HG03045 (cell line): Measurements from ENCODE around the gene VDAC2.
"Not testable (repeated sequence)": the region's sequence is repeated elsewhere in the genome, so short reads cannot be mapped to it uniquely, and the experiment has no call there.

ENCODE experiments used
- ATAC-seq: cut with Tn5 transposase; IDR thresholded peaks from one replicate; pipeline ENCODE4 v1.9.1; 2021; ENCODE audit warnings: mild to moderate bottlenecking, moderate library complexity; ENCODE audit not compliant: unreplicated experiment

The VDAC2 gene

DNA sequence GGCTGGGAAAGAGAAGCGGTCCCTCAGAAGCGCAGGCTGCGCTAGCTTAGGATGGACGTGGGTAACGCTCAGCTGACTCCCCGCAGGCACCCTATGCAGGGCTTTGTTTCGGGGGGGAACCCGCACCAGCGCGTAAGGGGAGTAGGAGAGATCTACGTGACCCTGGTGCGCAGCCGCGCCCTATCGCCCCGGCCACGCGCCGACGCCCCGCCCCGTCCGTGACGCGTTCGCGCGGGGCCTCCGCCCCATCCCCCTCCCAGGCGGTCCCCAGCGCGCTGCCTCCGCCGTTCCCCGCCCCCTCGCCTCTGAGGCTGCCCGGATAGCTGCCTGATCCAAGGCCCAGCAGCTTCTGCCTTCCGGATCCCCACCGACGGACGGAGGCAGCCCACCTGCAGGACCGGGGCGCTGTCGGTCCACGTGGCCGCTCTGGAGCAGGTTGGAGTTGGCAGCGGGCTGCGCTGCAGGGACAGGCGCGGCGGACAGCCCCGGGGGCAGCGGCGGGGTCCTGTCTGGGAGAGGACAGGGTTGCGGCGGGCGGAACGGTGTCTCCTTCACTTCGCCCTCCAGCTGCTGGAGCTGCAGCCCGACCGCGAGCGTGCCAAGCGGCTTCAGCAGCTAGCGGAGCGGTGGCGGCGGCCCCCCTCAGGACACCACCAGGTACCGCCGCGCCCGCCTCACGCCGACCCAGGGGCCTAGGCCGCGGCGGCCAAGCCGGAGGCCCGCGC is at the start of gene VDAC2:
TSS of gene VDAC2 (plus strand) at position 515 of the 725 bp plus-strand sequence. CDS start 363 bp downstream, outside the sequence.
- peak; percentile 90 for ATAC-seq

DNA sequence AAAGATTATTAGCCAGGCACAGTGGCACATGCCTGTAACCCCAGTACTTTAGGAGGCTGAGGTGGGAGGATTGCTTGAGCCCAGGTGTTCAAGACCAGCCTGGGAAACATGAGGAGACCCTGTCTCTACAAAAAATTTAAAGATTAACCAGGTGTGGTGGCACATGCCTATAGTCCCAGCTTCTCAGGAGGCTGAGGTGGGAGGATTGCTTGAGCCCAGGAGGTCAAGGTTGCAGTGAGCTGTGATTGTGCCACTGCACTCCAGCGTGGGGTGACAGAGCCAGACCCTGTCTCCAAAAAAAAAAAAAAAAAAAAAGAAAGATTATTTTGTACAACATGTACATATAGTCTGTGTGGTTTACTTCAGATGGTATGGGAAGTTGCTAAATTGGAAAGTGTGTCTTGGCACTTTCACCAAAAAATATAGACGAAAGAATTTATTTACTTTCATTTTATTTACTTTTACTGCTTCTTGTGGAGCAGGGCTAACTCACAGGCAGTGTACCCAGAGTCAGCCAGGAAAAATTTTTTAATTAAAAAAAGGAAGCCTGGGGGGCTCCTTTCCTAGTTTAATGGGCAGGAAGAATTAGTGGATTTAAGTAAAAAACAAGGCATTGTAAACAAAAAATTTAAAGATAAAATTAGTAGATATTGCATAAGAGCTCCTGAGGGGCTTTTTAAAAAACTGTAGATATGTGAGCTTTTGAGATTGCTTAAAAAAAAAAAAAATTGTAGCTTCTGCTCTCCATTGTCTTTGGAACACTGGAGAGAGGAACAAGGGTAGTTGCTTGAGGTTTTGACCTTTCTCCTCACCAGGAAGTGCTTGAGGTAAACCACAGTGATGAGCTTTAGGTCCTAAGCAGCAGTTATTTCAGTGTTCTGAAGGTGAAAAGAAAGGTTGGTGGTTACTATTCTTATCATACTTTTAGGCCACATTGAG is 44.6 kb upstream of the VDAC2 start:
- ATAC-seq = no peak

- no peak for ATAC-seq
Observed at GRCh38 chr10:75166623-75166972, 44.0 kb upstream of the VDAC2 start.

GRCh38 chr10:75168275-75168674 is 42.3 kb upstream of the VDAC2 start:
- ATAC-seq = no peak

DNA sequence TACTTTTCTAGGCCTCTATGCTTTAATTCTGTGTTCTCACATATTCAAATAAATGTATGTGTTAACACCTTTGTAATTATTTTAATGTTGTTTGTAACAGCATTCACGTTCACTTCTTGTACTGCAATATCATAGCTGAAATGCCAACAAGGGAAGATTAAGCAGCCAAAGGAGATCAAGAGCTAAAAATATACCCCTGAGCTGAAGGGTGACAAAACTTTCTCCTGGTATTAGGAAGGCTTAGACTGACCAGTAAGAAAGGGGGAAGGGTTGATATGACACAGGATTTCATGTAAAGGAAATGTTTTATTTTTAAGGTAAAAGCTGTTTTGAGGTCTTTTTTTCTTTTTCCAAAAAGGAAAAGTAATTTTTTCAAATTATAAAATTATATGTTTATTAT is 40.4 kb upstream of the VDAC2 start:
- no peak for ATAC-seq

DNA sequence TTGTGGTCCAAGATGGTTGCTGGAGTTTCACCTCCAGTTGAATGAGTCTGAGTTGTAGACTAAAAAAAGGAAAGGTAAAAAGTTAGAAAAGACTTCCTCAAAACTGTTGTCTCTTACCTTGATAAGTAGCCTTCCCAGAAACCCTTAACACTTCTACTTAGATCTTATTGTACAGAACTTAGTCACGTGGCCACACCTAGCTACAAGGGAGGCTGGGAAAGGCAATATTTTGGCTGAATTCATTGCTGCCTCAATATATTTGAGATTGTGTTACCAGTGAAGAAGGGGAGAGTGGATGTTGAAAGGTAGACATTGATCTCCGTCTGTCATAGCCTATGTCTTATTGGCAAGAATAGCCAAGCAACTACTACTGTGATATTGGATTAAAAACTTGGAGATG is 35.5 kb upstream of the VDAC2 start:
- no peak for ATAC-seq

GRCh38 chr10:75176046-75176445 is 34.5 kb upstream of the VDAC2 start:
- ATAC-seq = no peak

DNA sequence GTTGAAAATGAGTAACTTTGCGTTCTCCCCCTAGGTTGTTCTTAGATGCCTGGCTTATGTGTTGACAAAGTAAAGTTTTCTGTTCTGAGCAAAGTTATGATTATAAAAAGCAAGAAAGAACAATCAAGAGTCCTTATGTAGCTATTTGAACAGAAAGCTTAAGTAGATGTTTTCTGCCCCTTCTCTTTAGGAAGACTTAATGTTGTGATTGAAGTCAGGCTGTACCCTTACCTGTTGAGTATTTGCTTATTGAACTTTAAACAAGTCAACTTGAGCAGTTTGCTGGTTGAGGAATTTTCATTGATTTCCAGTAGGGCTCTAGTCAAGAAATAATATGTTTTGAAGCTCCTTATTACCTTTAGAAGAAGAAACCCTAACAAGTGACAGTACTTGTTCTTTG is 33.9 kb upstream of the VDAC2 start:
- ATAC-seq = no peak

GRCh38 chr10:75179657-75180177 is 30.9 kb upstream of the VDAC2 start:
- ATAC-seq = no peak

DNA sequence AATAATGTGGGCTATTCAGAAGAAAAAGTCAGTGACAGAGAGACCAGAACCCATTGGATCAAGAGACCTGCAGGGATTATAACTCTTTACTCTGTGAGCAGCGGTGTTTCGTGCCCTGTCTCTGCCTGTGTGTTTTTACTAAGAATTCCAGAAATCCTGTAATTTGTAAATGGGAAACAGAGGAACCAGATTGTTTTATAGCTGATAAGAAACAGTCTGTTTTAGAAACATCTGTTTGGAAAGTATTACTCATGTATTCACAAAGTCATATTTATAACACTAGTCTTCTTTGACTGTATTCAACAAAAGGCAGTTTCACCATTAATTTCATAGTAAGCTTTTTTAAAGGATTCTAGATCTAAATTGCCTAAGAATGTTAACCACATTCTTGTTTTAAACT is 30.0 kb upstream of the VDAC2 start:
- no peak for ATAC-seq

- ATAC-seq = no peak
Observed at GRCh38 chr10:75181073-75181472, 29.5 kb upstream of the VDAC2 start.

- no peak for ATAC-seq
Observed at GRCh38 chr10:75186310-75186709, 24.3 kb upstream of the VDAC2 start.

DNA sequence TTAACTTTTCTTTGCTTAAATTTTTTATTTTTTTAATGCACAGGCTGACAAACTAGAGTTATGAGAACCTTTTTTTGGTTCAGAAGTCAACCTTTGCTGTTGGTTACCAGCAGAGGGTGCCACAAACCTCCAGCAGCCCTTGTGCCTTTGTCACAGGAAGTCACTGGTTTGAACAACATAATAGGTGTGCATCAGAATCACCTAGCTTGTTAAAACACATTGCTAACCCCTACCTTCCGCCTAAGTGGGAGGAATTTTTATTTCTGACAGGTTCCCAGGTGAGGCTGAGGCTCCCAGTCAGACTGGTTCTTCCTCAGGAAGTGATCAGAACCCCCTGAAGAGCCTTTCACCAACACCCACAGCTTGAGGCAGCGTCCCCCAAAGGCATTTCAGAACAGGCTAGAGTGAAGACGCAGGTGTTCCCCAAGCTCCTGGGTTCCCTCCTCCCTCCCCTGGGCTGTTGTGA is 22.6 kb upstream of the VDAC2 start:
- no peak for ATAC-seq

GRCh38 chr10:75188522-75188921 is 22.1 kb upstream of the VDAC2 start:
- ATAC-seq = not testable (repeated sequence)

DNA sequence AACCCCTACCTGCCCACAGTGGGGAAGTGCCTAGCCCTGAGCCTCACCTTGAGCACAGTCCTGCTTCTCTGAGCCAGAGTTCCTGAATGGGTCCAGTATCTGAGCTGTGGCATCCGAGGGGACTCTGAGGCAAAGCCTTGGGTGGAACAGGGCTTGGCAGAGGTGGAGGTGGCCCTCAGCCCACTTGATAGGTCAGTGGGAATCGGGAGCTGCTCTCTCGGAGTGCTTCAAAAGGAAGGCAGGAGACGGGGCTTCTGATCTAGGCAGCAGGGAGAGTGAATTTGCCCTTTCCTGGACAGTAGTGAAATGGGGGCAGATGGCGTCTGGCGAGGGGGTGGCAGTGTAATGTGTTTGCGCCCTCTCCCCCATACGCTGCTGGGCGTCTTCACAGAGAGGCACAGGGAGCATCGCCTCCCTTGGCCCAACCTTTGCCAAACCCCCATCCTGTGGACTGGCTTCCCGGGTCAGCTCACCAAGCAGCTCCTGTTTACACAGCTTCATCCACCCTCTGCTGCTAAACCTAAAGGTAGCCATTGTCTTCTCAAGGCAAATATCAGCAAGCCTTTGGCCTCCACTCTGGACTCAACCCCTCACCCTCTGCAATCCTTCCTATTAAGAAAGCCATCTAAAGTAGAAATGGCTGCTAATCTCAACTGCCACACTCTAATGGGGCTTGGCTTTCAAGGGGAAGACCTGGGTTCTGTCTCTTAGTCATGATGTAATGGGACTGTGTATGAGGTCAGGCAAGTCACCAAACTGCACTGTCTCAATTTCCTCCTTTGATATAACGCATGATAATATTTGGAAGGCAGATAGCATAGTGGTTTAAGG is 21.1 kb upstream of the VDAC2 start:
- ATAC-seq = no peak

DNA sequence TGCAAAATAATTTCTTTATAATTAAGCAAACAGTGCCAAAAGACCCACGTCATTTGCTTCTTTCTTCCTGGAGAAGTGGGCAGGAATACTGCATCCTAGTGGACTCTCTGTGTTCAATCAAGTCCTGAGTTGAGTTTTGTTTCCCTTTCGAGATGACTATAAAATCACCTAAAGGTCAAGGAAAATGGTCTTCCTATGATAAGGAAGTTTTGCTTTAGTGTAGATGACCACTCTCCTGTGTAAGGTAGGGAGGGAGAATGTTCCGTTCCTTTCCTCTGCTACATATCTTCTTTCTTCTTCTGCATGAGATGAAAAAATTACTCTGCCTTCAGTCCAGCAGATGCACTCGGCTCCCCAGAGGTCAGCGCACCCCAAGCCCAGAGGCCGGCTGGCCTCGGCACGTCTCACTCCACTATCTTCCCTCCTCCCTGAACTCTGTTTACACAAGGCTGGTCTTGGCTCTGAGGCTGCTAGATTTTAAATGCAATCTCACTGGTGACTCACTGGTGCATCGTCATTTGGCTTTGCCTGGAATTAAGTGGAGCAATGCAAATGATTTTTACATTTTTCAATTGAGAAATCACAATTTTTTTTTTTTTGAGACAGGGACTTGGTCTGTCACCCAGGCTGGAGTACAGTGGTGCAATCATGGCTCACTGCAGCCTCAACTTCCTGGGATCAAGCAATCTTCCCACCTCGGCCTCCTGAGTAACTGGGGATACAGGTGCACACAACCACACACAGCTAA is 18.6 kb upstream of the VDAC2 start:
- ATAC-seq = no peak

DNA sequence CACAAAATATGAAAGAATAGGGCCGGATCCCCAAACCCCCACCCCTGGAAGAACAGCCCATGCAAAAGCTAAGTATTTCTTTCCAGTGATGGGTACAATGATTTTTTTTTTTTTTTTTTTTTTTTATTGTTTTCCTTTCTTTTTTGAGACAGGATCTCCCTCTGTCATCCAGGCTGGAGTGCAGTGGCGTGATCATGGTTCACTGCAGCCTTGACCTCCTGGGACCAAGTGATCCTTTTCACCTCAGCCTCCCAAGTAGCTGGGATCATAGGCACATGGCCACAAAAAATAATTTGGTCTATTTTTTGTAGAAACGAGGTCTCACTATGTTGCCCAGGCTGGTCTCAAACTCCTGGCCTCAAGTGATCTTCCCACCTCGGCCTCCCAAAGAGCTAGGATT is 16.0 kb upstream of the VDAC2 start:
- not testable (repeated sequence) for ATAC-seq

DNA sequence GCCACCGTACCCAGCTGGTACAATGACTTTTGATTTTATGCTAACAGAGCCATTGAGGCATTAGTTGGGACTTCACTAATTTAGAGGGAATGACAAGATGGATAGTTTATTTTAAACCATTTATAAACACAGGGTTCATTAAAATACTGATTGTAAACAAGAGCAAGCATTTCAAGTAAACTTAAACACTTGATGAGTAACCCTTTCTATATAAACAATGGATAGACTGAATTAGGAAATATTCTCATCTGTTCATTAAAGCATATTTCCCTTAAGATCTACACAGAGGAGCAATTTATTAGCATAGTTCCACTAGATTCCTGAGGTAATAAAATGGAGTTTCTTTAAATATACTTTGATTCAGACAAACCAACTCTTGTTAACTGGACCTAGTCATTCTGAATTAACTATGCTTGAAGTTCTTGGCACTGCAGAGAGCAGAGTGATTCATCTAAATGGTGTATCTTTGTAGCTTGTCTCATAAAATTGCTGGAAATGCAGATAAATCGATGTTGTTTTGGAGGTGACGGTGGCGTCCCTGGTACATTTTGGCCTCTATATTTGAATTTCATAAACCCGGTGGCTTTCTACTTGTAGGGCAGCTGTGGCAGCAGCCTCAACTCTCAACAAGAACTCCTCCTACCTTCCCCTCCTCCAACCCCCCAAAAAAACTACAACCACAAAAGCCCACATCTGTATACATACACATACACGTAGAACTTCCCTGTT is 15.4 kb upstream of the VDAC2 start:
- no peak for ATAC-seq

GRCh38 chr10:75197066-75197465 is 13.5 kb upstream of the VDAC2 start:
- ATAC-seq = no peak

- ATAC-seq = no peak
Observed at GRCh38 chr10:75197906-75198305, 12.7 kb upstream of the VDAC2 start.
